GM12878 (cell line): ENCODE measurements around the gene SLCO2A1. TPM values are rescaled to one million over a fixed set of nuclear protein-coding genes. Genes with fewer than 3 reads are reported as not detected.

Experiments used
- ATAC-seq: fragments of 200-7000 bp; cut with Tn5 transposase; 3 replicates; pipeline ENCODE4 v1.9.1; 2020; ENCODE audit warnings: mild to moderate bottlenecking, moderate library complexity
- BruUV-seq: library from RNA; stranded (reverse); fragments of 400-500 nt; replicated peaks from 2 replicates; lab custom pipeline; 2021; lab: Mats Ljungman, UMichigan
- CTCF ChIA-PET: fragments of 300-600 bp; sonication (Branson Sonifier 250); formaldehyde crosslinking; extraction: SDS; loops from one replicate; lab custom pipeline; 2021; ENCODE audit warnings: inconsistent platforms; lab: Yijun Ruan, JAX
- POLR2A ChIA-PET: fragments of 350-600 bp; formaldehyde crosslinking; extraction: SDS; loops from one replicate; lab custom pipeline; 2021; ENCODE audit warnings: inconsistent platforms; lab: Charles Lee
- RAD21 ChIA-PET: fragments of 300-600 bp; sonication (Branson Sonifier 250); formaldehyde crosslinking; loops from one replicate; lab custom pipeline; 2023; ENCODE audit warnings: antibody characterized with exemption; ENCODE audit not compliant: unreplicated experiment; lab: Charles Lee
- SMC1A ChIA-PET: fragments of 300-600 bp; sonication (Branson Sonifier 250); formaldehyde crosslinking; loops from one replicate; lab custom pipeline; 2023; ENCODE audit not compliant: unreplicated experiment, uncharacterized antibody; lab: Charles Lee
- DNase-seq: peaks from one replicate; pipeline ENCODE4 v3.0.0-alpha.2; 2011; ENCODE audit warnings: low read depth, low spot score
- FAIRE-seq: peaks from 3 replicates; lab custom pipeline; 2011; peaks lifted over from hg19 to GRCh38; lab: Jason Lieb, UNC
- H2AFZ ChIP-seq: 2 replicates; pipeline ENCODE4 v1.6.0; 2011; ENCODE audit warnings: low read depth, low read length, control low read depth; ENCODE audit not compliant: control insufficient read depth
- H3K27ac ChIP-seq: 2 replicates; pipeline ENCODE4 v1.5.1; 2011; ENCODE audit warnings: control low read depth; ENCODE audit not compliant: control insufficient read depth, insufficient read depth
- H3K27me3 ChIP-seq, 2 experiments: replicated peaks in 1 of 2; 2 replicates each; pipeline versions ENCODE4 v1.6.0 to v1.6.1; 2011; ENCODE audit warnings: low read length in 1 of 2; ENCODE audit not compliant: control insufficient read depth in 2 of 2, insufficient read depth in 2 of 2
- H3K36me3 ChIP-seq, 2 experiments: 2 replicates each; pipeline ENCODE4 v1.5.1; 2011; ENCODE audit warnings: low read length in 1 of 2; ENCODE audit not compliant: control insufficient read depth in 2 of 2, insufficient read depth in 2 of 2
- H3K4me1 ChIP-seq: 2 replicates; pipeline ENCODE4 v1.6.1; 2011; ENCODE audit warnings: mild to moderate bottlenecking, low read length, moderate library complexity, mixed read lengths; ENCODE audit not compliant: control insufficient read depth, insufficient read depth
- H3K4me2 ChIP-seq: 2 replicates; pipeline ENCODE4 v1.6.0; 2011; ENCODE audit warnings: control low read depth; ENCODE audit not compliant: control insufficient read depth, insufficient read depth
- H3K4me3 ChIP-seq: fragments of 200-600 bp; sonication (generic); 2 replicates; pipeline ENCODE4 v1.5.1; 2016
- H3K79me2 ChIP-seq: 2 replicates; pipeline ENCODE4 v1.6.0; 2011; ENCODE audit warnings: low read length; ENCODE audit not compliant: control insufficient read depth, insufficient read depth
- H3K9ac ChIP-seq: 2 replicates; pipeline ENCODE4 v1.8.0; 2011; ENCODE audit warnings: low read length, control low read depth, mixed read lengths; ENCODE audit not compliant: control insufficient read depth, insufficient read depth
- H3K9me3 ChIP-seq: replicated peaks from 3 replicates; pipeline ENCODE4 v1.5.1; 2011; ENCODE audit warnings: mild to moderate bottlenecking, low read length; ENCODE audit not compliant: control insufficient read depth, insufficient read depth
- H4K20me1 ChIP-seq: 2 replicates; pipeline ENCODE4 v1.6.0; 2011; ENCODE audit not compliant: control insufficient read depth, insufficient read depth
- ATF2 ChIP-seq: IDR thresholded peaks from 2 replicates; pipeline ENCODE4 v1.6.1; 2012; ENCODE audit warnings: low read length, inconsistent platforms
- CREB1 ChIP-seq: IDR thresholded peaks from 2 replicates; pipeline ENCODE4 v1.6.1; 2012; ENCODE audit warnings: low read depth, mild to moderate bottlenecking, inconsistent platforms
- CREM ChIP-seq: IDR thresholded peaks from 2 replicates; pipeline ENCODE4 v1.6.1; 2014; ENCODE audit warnings: antibody characterized with exemption, low read depth
- EP300 ChIP-seq, 2 experiments: fragments of 150-350 bp in 1 of 2; IDR thresholded peaks; 2 replicates each; pipeline ENCODE4 v1.6.1; 2011 to 2012; ENCODE audit warnings: low read depth in 2 of 2, low read length in 2 of 2, borderline replicate concordance in 1 of 2, improper control_type of control experiment in 1 of 2, inconsistent platforms in 1 of 2; ENCODE audit not compliant: control insufficient read depth in 1 of 2
- HDAC2 ChIP-seq: fragments of 200-600 bp; sonication (generic); IDR thresholded peaks from 2 replicates; pipeline ENCODE4 v1.6.1; 2017
- MEF2A ChIP-seq: IDR thresholded peaks from 2 replicates; pipeline ENCODE4 v1.6.1; 2011; ENCODE audit warnings: low read depth, mild to moderate bottlenecking, low read length, moderate library complexity; ENCODE audit not compliant: insufficient read depth
- NR2C2 ChIP-seq: IDR thresholded peaks from 2 replicates; pipeline ENCODE4 v1.6.1; 2011; ENCODE audit warnings: borderline replicate concordance, low read depth; ENCODE audit not compliant: control insufficient read depth, insufficient read length
- RELA ChIP-seq: fragments of 450-650 bp; IDR thresholded peaks from 2 replicates; pipeline ENCODE4 v1.8.0; 2014; ENCODE audit warnings: borderline replicate concordance; ENCODE audit not compliant: partially characterized antibody
- RUNX3 ChIP-seq: IDR thresholded peaks from 2 replicates; pipeline ENCODE4 v1.6.1; 2012; ENCODE audit warnings: low read length, inconsistent platforms
- SIN3A ChIP-seq: IDR thresholded peaks from 2 replicates; pipeline ENCODE4 v1.6.1; 2012; ENCODE audit warnings: low read depth, low read length, improper control_type of control experiment
- SRF ChIP-seq, 2 experiments: IDR thresholded peaks; 2 replicates each; pipeline ENCODE4 v1.6.1; 2011; ENCODE audit warnings: low read depth in 2 of 2, low read length in 2 of 2, mild to moderate bottlenecking in 1 of 2, moderate library complexity in 1 of 2
- SUPT20H ChIP-seq: IDR thresholded peaks from 2 replicates; pipeline ENCODE4 v1.6.1; 2011; ENCODE audit warnings: low read depth, mild to moderate bottlenecking, low read length, moderate library complexity, borderline replicate concordance; ENCODE audit not compliant: control insufficient read depth
- SUZ12 ChIP-seq: fragments of 200-600 bp; sonication (generic); IDR thresholded peaks from one replicate; pipeline ENCODE4 v1.6.1; 2018; ENCODE audit warnings: antibody characterized with exemption, mild to moderate bottlenecking; ENCODE audit not compliant: unreplicated experiment
- TARDBP ChIP-seq: IDR thresholded peaks from 2 replicates; pipeline ENCODE4 v1.6.1; 2016; ENCODE audit warnings: borderline replicate concordance
- YBX1 ChIP-seq: fragments of 450-650 bp; IDR thresholded peaks from 2 replicates; pipeline ENCODE4 v1.6.1; 2016; ENCODE audit warnings: antibody characterized with exemption
- ZNF274 ChIP-seq: IDR thresholded peaks from one replicate; pipeline ENCODE4 v1.8.0; 2011; ENCODE audit not compliant: insufficient read length, insufficient read depth
- WGBS: methylation state at CpG from one replicate; pipeline ENCODE4 v1.1.6; 2016; ENCODE audit warnings: low lambda C conversion rate; ENCODE audit not compliant: insufficient replicate concordance, insufficient coverage; ENCODE audit errors: missing lambda C conversion rate; 5-methylcytosine and 5-hydroxymethylcytosine counted together
- in situ Hi-C: fragments of 300-500 bp; cut with MboI; formaldehyde crosslinking; loops from 9 replicates; pipeline ENCODE4 v1.14.3; 2018; ENCODE audit warnings: mixed read lengths
- intact Hi-C: fragments of 100-400 bp; cut with micrococcal nuclease; formaldehyde crosslinking; loops from one replicate; pipeline ENCODE4 v1.14.2; 2022; ENCODE audit not compliant: unreplicated experiment
- polyA plus RNA-seq, 11 experiments: library from polyadenylated mRNA; depleted of rRNA in 4 of 11; unstranded in 6 of 11; stranded (reverse) in 5 of 11; fragments of >200 nt; fragmentation: Nextera tagmentation in 4 of 11; fragmentation: Illumina TruSeq in 1 of 11; extraction: Ambion mirVana in 4 of 11; extraction: Trizol in 1 of 11; gene quantifications; 1 replicate in 1 of 11; 2 replicates in 10 of 11; pipeline versions ENCODE4 v1.2.1 to v1.2.3, GENCODE V29; 2011 to 2016; ENCODE audit warnings: inconsistent platforms in 2 of 11, missing spikeins in 2 of 11, low read depth in 1 of 11
- total RNA-seq, 4 experiments: library from RNA; depleted of rRNA in 3 of 4; stranded (reverse); fragments of >200 nt in 3 of 4; fragmentation: Illumina TruSeq in 1 of 4; extraction: Trizol in 1 of 4; gene quantifications; 2 replicates each; pipeline versions ENCODE4 v1.2.1 to v1.2.3, GENCODE V29; 2013 to 2021
- TF ChIP-seq, protein P1 (sequence below): fragments of 450-650 bp; formaldehyde crosslinking; IDR thresholded peaks from 2 replicates; pipeline ENCODE4 v1.5.0; 2022; ENCODE audit warnings: mild to moderate bottlenecking, missing genetic modification characterization

The SLCO2A1 gene
- total and polyA plus RNA-seq, 10 of the 15 experiments (the other 5 are each of a cell fraction or from before 2014, with no cell fraction given) = 0.05 TPM; not detected in 9

DNA sequence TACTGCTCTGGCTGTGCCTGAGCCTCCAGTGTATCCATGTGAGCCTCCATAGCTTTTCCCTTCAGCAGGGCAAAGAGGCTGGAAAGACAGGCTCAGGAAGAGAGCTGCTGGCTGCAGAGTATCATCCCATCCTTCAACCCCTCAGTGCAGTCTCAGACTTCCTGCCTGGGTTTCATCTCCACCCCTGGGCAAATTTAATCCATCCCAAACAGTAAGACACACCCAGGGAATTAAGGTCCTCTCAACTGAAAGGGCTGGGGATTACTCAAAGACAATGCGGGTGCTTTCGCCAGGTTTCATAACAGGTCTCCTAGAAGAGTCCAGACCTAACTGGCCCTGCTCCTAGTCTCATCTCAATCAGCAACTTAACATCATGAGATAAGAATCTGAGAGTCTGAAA, 15.5 kb downstream of the SLCO2A1 start:
- ATAC-seq (no peak), FAIRE-seq (no peak), DNase-seq (no peak)
- Histone ChIP-seq H3K4me2 (no peak overlapping the region), H3K36me3 (no peaks in the 10 kb centered on the region), H2AFZ (no peak overlapping the region), H3K27ac (no peak overlapping the region), H3K4me3 (no peak overlapping the region), H3K79me2 (no peaks in the 10 kb centered on the region), H3K9ac (no peak overlapping the region), H3K4me1 (no peaks in the 10 kb centered on the region), H4K20me1 (no peaks in the 10 kb centered on the region), H3K9me3 (no peaks in the 10 kb centered on the region), H3K27me3 (no peaks in the 10 kb centered on the region; a peak in 3 of 4 replicates)
- ChIA-PET SMC1A (interaction anchor here (0.7 kb wide), 1 partner anchor 487 kb away, joined by 3 read pairs; no protein-coding TSS in a partner anchor), CTCF (interaction anchor here (0.5 kb wide), 1 partner anchor 14 kb away, joined by 3 read pairs; no protein-coding TSS in a partner anchor), RAD21 (no interaction called here), POLR2A (interaction anchor here (0.7 kb wide), 1 partner anchor 478 kb away, joined by 3 read pairs; no protein-coding TSS in a partner anchor)
- in situ Hi-C loops = no loop called here
- WGBS = 50% methylated on average over 2 of the region's 2 CpGs
- intact Hi-C loops = no loop called here
- BruUV-seq = no TSS peak
- TF ChIP-seq SUZ12 (no peak), MEF2A (no peak), TARDBP (no peak), CREB1 (no peak), YBX1 (no peak), EP300 (IDR thresholded peaks at IDR 0.05; ENCODE audit: borderline replicate concordance in 1 of 2, control insufficient read depth in 1 of 2, low read depth in 2 of 2, low read length in 2 of 2) (no peak), SRF (IDR thresholded peaks at IDR 0.05; ENCODE audit: low read depth in 2 of 2, low read length in 2 of 2) (no peak), ATF2 (no peak), NR2C2 (no peak), CREM (no peak), SUPT20H (no peak), ZNF274 (no peak), RUNX3 (no peak), HDAC2 (no peak), SIN3A (no peak), RELA (no peak)
- TF ChIP-seq, protein P1, sequence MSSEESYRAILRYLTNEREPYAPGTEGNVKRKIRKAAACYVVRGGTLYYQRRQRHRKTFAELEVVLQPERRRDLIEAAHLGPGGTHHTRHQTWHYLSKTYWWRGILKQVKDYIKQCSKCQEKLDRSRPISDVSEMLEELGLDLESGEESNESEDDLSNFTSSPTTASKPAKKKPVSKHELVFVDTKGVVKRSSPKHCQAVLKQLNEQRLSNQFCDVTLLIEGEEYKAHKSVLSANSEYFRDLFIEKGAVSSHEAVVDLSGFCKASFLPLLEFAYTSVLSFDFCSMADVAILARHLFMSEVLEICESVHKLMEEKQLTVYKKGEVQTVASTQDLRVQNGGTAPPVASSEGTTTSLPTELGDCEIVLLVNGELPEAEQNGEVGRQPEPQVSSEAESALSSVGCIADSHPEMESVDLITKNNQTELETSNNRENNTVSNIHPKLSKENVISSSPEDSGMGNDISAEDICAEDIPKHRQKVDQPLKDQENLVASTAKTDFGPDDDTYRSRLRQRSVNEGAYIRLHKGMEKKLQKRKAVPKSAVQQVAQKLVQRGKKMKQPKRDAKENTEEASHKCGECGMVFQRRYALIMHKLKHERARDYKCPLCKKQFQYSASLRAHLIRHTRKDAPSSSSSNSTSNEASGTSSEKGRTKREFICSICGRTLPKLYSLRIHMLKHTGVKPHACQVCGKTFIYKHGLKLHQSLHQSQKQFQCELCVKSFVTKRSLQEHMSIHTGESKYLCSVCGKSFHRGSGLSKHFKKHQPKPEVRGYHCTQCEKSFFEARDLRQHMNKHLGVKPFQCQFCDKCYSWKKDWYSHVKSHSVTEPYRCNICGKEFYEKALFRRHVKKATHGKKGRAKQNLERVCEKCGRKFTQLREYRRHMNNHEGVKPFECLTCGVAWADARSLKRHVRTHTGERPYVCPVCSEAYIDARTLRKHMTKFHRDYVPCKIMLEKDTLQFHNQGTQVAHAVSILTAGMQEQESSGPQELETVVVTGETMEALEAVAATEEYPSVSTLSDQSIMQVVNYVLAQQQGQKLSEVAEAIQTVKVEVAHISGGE (CRISPR knock-in tag) = no peak
